Aorta (tissue), 5 donors: Measurements from ENCODE around the gene MAML2. TPM values are rescaled to one million over a fixed set of nuclear protein-coding genes. Genes with fewer than 3 reads are reported as not detected.

Source experiments
- ATAC-seq: fragments of 200-7000 bp; cut with Tn5 transposase; one replicate; pipeline ENCODE4 v1.9.1; 2022; ENCODE audit warnings: moderate library complexity; ENCODE audit not compliant: low FRiP score
- DNase-seq, 2 donors: peaks; one replicate each; pipeline ENCODE4 v3.0.0-alpha.2; 2020
- H3K27ac ChIP-seq, 2 donors: one replicate each; pipeline ENCODE4 v1.5.1; 2013; ENCODE audit warnings: low read length in 2 of 2, mild to moderate bottlenecking in 2 of 2, moderate library complexity in 2 of 2, control low read depth in 1 of 2, inconsistent platforms in 1 of 2, low read depth in 1 of 2
- H3K27me3 ChIP-seq, 2 donors: one replicate each; pipeline ENCODE4 v1.6.1; 2013; ENCODE audit warnings: control low read depth in 1 of 2, low read length in 1 of 2, mild to moderate bottlenecking in 1 of 2, moderate library complexity in 1 of 2; ENCODE audit not compliant: insufficient read depth in 2 of 2, control insufficient read depth in 1 of 2
- H3K36me3 ChIP-seq, 2 donors: one replicate each; pipeline ENCODE4 v1.6.1; 2013; ENCODE audit warnings: control low read depth in 1 of 2, low read length in 1 of 2, mild to moderate bottlenecking in 1 of 2; ENCODE audit not compliant: insufficient read depth in 2 of 2, control insufficient read depth in 1 of 2
- H3K4me1 ChIP-seq, 2 donors: one replicate each; pipeline ENCODE4 v1.6.1; 2013; ENCODE audit warnings: low read length in 2 of 2, control low read depth in 1 of 2, mild to moderate bottlenecking in 1 of 2, moderate library complexity in 1 of 2; ENCODE audit not compliant: insufficient read depth in 2 of 2, control insufficient read depth in 1 of 2
- H3K4me3 ChIP-seq, 2 donors: one replicate each; pipeline ENCODE4 v1.5.1; 2013; ENCODE audit warnings: low read length in 2 of 2, control low read depth in 1 of 2, mild to moderate bottlenecking in 1 of 2
- H3K9me3 ChIP-seq: one replicate; pipeline ENCODE4 v1.6.1; 2013; ENCODE audit warnings: mild to moderate bottlenecking, low read length; ENCODE audit not compliant: control insufficient read depth
- WGBS, 2 donors: extraction: QIAGEN DNeasy Blood & Tissue Kit; methylation state at CpG; one replicate each; pipeline ENCODE4 v1.1.7; 2013; 5-methylcytosine and 5-hydroxymethylcytosine counted together
- intact Hi-C, 2 donors: fragments of 100-400 bp; cut with DNase I; formaldehyde crosslinking; loops; one replicate each; pipeline versions ENCODE4 v1.14.2 to v1.15.0; 2022
- polyA plus RNA-seq, 2 donors: library from polyadenylated mRNA; stranded (reverse); fragments of 200-250 nt; gene quantifications; one replicate each; pipeline ENCODE4 v1.2.3, GENCODE V29; 2013
- total RNA-seq, 2 donors: library from RNA; stranded (reverse); fragmentation: NEBNext Ultra II Directional; extraction: Animal tissue kit (Norgen Biotek cat#: 25700); gene quantifications; one replicate each; pipeline ENCODE4 v1.2.1, GENCODE V29; 2021
- donor health status: healthy with polysubstance abuse.
- donor health status: Bipolar disorder and iron deficiency.
- donor health status: DM: no; HTN: no; CAD: no.
- donor health status: DM: no; HTN: no; CAD: no.
- donor health status: DM: yes; HTN: yes; CAD: no.

Gene MAML2
- total and polyA plus RNA-seq, 4 donors, result 6.0 to 27.5 (median 14.0) TPM

- WGBS, 2 donors, result 88 to 89% methylated on average over 3 of the region's 3 CpGs
- Histone ChIP-seq H3K4me1 (peaks cover 0 to 2% of the 10 kb centered on the region in 2 donors), H3K27ac (no peak overlapping the region), H3K4me3 (no peak overlapping the region), H3K27me3 (no peaks in the 10 kb centered on the region), H3K36me3 (no peaks in the 10 kb centered on the region), H3K9me3 (no peaks in the 10 kb centered on the region)
- DNase-seq, result no peak
- intact Hi-C loops, result no loop called here
- no peak for ATAC-seq
These were observed 281.3 kb downstream of the MAML2 start for GRCh38 chr11:96061730-96062129.

- H3K4me1 ChIP-seq, result peaks cover 0 to 2% of the 10 kb centered on the region in 2 donors
- no peak overlapping the region for H3K4me3 ChIP-seq
- DNase-seq (no peak), ATAC-seq (no peak)
- H3K36me3 ChIP-seq, result no peaks in the 10 kb centered on the region
- intact Hi-C loops, result no loop called here
- 83 to 88% methylated on average over 2 of the region's 2 CpGs for WGBS, 2 donors
- H3K27me3 ChIP-seq, result no peaks in the 10 kb centered on the region
- H3K9me3 ChIP-seq, result no peaks in the 10 kb centered on the region
- no peak overlapping the region for H3K27ac ChIP-seq
These were observed 281.9 kb downstream of the MAML2 start for GRCh38 chr11:96061069-96061468.

GRCh38 chr11:96057502-96057901, 285.5 kb downstream of the MAML2 start:
- Histone ChIP-seq H3K36me3 (no peaks in the 10 kb centered on the region), H3K9me3 (no peaks in the 10 kb centered on the region), H3K27me3 (no peaks in the 10 kb centered on the region), H3K27ac (peak overlapping the region in 1 of 2 donors; percentile 63), H3K4me3 (peak overlapping the region in 1 of 2 donors; percentile 14), H3K4me1 (peaks cover 8% of the 10 kb centered on the region in 2 donors)
- DNase-seq (no peak), ATAC-seq (no peak)
- WGBS, 2 donors, result 0 to 1% methylated on average over 2 of the region's 2 CpGs
- intact Hi-C loops, result loop anchor here (5.0 to 10.0 kb wide), 3 partner anchors 45 to 187 kb away; no protein-coding TSS in a partner anchor

GRCh38 chr11:96056576-96056975, 286.4 kb downstream of the MAML2 start:
- Histone ChIP-seq H3K27me3 (no peaks in the 10 kb centered on the region), H3K27ac (no peak overlapping the region), H3K36me3 (no peaks in the 10 kb centered on the region), H3K9me3 (no peaks in the 10 kb centered on the region), H3K4me1 (peaks cover 8 to 9% of the 10 kb centered on the region in 2 donors), H3K4me3 (no peak overlapping the region)
- 91% methylated on average over 2 of the region's 2 CpGs for WGBS, 2 donors
- intact Hi-C loops, result loop anchor here (5.0 to 10.0 kb wide), 3 partner anchors 46 to 188 kb away; no protein-coding TSS in a partner anchor
- no peak for DNase-seq
- ATAC-seq, result no peak

- H3K36me3 ChIP-seq, result no peaks in the 10 kb centered on the region
- H3K4me1 ChIP-seq, result peaks cover 6 to 9% of the 10 kb centered on the region in 2 donors
- H3K27ac ChIP-seq, result peak overlapping the region in 1 of 2 donors; percentile 83
- no peak overlapping the region for H3K4me3 ChIP-seq
- DNase-seq (no peak), ATAC-seq (no peak)
- WGBS, 2 donors, result 38 to 43% methylated on average over 3 of the region's 3 CpGs
- H3K9me3 ChIP-seq, result no peaks in the 10 kb centered on the region
- no peaks in the 10 kb centered on the region for H3K27me3 ChIP-seq
- intact Hi-C loops, result loop anchor here (5.0 to 10.0 kb wide), 3 partner anchors 46 to 189 kb away; no protein-coding TSS in a partner anchor
These were observed 287.1 kb downstream of the MAML2 start for GRCh38 chr11:96055706-96056387.

- ATAC-seq, result peak; percentile 61
- H3K4me3 ChIP-seq, result no peak overlapping the region
- 53 to 57% methylated on average over 2 of the region's 2 CpGs for WGBS, 2 donors
- H3K9me3 ChIP-seq, result no peaks in the 10 kb centered on the region
- intact Hi-C loops, result loop anchor here (5.0 to 10.0 kb wide), 5 partner anchors 47 to 287 kb away; partner anchors contain the start of gene MAML2 (in 1 of the 2)
- H3K27ac ChIP-seq, result peak overlapping the region in 1 of 2 donors; percentile 63
- H3K36me3 ChIP-seq, result no peaks in the 10 kb centered on the region
- peaks cover 6 to 9% of the 10 kb centered on the region in 2 donors for H3K4me1 ChIP-seq
- DNase-seq, result no peak
- no peaks in the 10 kb centered on the region for H3K27me3 ChIP-seq
These were observed 287.9 kb downstream of the MAML2 start for GRCh38 chr11:96054870-96055705.

GRCh38 chr11:96052921-96053651, 289.9 kb downstream of the MAML2 start:
- Histone ChIP-seq H3K9me3 (no peaks in the 10 kb centered on the region), H3K4me3 (no peak overlapping the region), H3K27ac (peak overlapping the region; percentile 22 to 74), H3K36me3 (no peaks in the 10 kb centered on the region), H3K27me3 (no peaks in the 10 kb centered on the region), H3K4me1 (peaks cover 6 to 9% of the 10 kb centered on the region in 2 donors)
- ATAC-seq (no peak), DNase-seq (no peak)
- intact Hi-C loops, result loop anchor here (5.0 to 10.0 kb wide), 4 partner anchors 99 to 289 kb away; partner anchors contain the start of gene MAML2 (in 1 of the 2)
- WGBS, 2 donors, result 7% methylated on average over 2 of the region's 2 CpGs

GRCh38 chr11:96051820-96052219, 291.2 kb downstream of the MAML2 start:
- Histone ChIP-seq H3K9me3 (no peaks in the 10 kb centered on the region), H3K4me3 (no peak overlapping the region), H3K4me1 (peaks cover 6 to 10% of the 10 kb centered on the region in 2 donors), H3K36me3 (no peaks in the 10 kb centered on the region), H3K27ac (no peak overlapping the region), H3K27me3 (no peaks in the 10 kb centered on the region)
- intact Hi-C loops, result loop anchor here (5.0 to 10.0 kb wide), 4 partner anchors 100 to 290 kb away; partner anchors contain the start of gene MAML2 (in 1 of the 2)
- no peak for DNase-seq
- 73 to 78% methylated on average over 1 of the region's 1 CpG for WGBS, 2 donors
- ATAC-seq, result no peak
